GM12891 (cell line): ENCODE results near the gene OTOF.

Source experiments
- POLR2A ChIP-seq: IDR thresholded peaks from 2 replicates; pipeline ENCODE4 v1.6.1; 2011; ENCODE audit warnings: low read depth, low read length, control low read depth
- POLR2AphosphoS5 ChIP-seq: IDR thresholded peaks from 2 replicates; pipeline ENCODE4 v1.6.1; 2011; ENCODE audit warnings: low read depth, low read length, control low read depth
- TAF1 ChIP-seq: IDR thresholded peaks from 2 replicates; pipeline ENCODE4 v1.6.1; 2011; ENCODE audit warnings: low read depth, low read length, control low read depth

GRCh38 chr2:26475037-26475436 is 2.9 kb downstream of the OTOF start:
- TF ChIP-seq POLR2A (no peak), POLR2AphosphoS5 (no peak), TAF1 (no peak)
